GM12878 (cell line): ENCODE measurements around the gene PRR15L. TPM values are rescaled to one million over a fixed set of nuclear protein-coding genes. Genes with fewer than 3 reads are reported as not detected.
A peak's percentile ranks its signal among the peaks of the same experiment; 100 is the strongest.

Source experiments
- ATAC-seq: fragments of 200-7000 bp; cut with Tn5 transposase; 3 replicates; pipeline ENCODE4 v1.9.1; 2020; ENCODE audit warnings: mild to moderate bottlenecking, moderate library complexity
- BruUV-seq: library from RNA; stranded (reverse); fragments of 400-500 nt; replicated peaks from 2 replicates; lab custom pipeline; 2021; lab: Mats Ljungman, UMichigan
- CTCF ChIA-PET: fragments of 300-600 bp; sonication (Branson Sonifier 250); formaldehyde crosslinking; extraction: SDS; loops from one replicate; lab custom pipeline; 2021; ENCODE audit warnings: inconsistent platforms; lab: Yijun Ruan, JAX
- POLR2A ChIA-PET: fragments of 350-600 bp; formaldehyde crosslinking; extraction: SDS; loops from one replicate; lab custom pipeline; 2021; ENCODE audit warnings: inconsistent platforms; lab: Charles Lee
- RAD21 ChIA-PET: fragments of 300-600 bp; sonication (Branson Sonifier 250); formaldehyde crosslinking; loops from one replicate; lab custom pipeline; 2023; ENCODE audit warnings: antibody characterized with exemption; ENCODE audit not compliant: unreplicated experiment; lab: Charles Lee
- SMC1A ChIA-PET: fragments of 300-600 bp; sonication (Branson Sonifier 250); formaldehyde crosslinking; loops from one replicate; lab custom pipeline; 2023; ENCODE audit not compliant: unreplicated experiment, uncharacterized antibody; lab: Charles Lee
- DNase-seq: peaks from one replicate; pipeline ENCODE4 v3.0.0-alpha.2; 2011; ENCODE audit warnings: low read depth, low spot score
- FAIRE-seq: peaks from 3 replicates; lab custom pipeline; 2011; peaks lifted over from hg19 to GRCh38; lab: Jason Lieb, UNC
- H2AFZ ChIP-seq: 2 replicates; pipeline ENCODE4 v1.6.0; 2011; ENCODE audit warnings: low read depth, low read length, control low read depth; ENCODE audit not compliant: control insufficient read depth
- H3K27ac ChIP-seq: 2 replicates; pipeline ENCODE4 v1.5.1; 2011; ENCODE audit warnings: control low read depth; ENCODE audit not compliant: control insufficient read depth, insufficient read depth
- H3K27me3 ChIP-seq, 2 experiments: replicated peaks in 1 of 2; 2 replicates each; pipeline versions ENCODE4 v1.6.0 to v1.6.1; 2011; ENCODE audit warnings: low read length in 1 of 2; ENCODE audit not compliant: control insufficient read depth in 2 of 2, insufficient read depth in 2 of 2
- H3K36me3 ChIP-seq, 2 experiments: 2 replicates each; pipeline ENCODE4 v1.5.1; 2011; ENCODE audit warnings: low read length in 1 of 2; ENCODE audit not compliant: control insufficient read depth in 2 of 2, insufficient read depth in 2 of 2
- H3K4me1 ChIP-seq: 2 replicates; pipeline ENCODE4 v1.6.1; 2011; ENCODE audit warnings: mild to moderate bottlenecking, low read length, moderate library complexity, mixed read lengths; ENCODE audit not compliant: control insufficient read depth, insufficient read depth
- H3K4me2 ChIP-seq: 2 replicates; pipeline ENCODE4 v1.6.0; 2011; ENCODE audit warnings: control low read depth; ENCODE audit not compliant: control insufficient read depth, insufficient read depth
- H3K4me3 ChIP-seq: fragments of 200-600 bp; sonication (generic); 2 replicates; pipeline ENCODE4 v1.5.1; 2016
- H3K79me2 ChIP-seq: 2 replicates; pipeline ENCODE4 v1.6.0; 2011; ENCODE audit warnings: low read length; ENCODE audit not compliant: control insufficient read depth, insufficient read depth
- H3K9ac ChIP-seq: 2 replicates; pipeline ENCODE4 v1.8.0; 2011; ENCODE audit warnings: low read length, control low read depth, mixed read lengths; ENCODE audit not compliant: control insufficient read depth, insufficient read depth
- H3K9me3 ChIP-seq: replicated peaks from 3 replicates; pipeline ENCODE4 v1.5.1; 2011; ENCODE audit warnings: mild to moderate bottlenecking, low read length; ENCODE audit not compliant: control insufficient read depth, insufficient read depth
- H4K20me1 ChIP-seq: 2 replicates; pipeline ENCODE4 v1.6.0; 2011; ENCODE audit not compliant: control insufficient read depth, insufficient read depth
- ATF2 ChIP-seq: IDR thresholded peaks from 2 replicates; pipeline ENCODE4 v1.6.1; 2012; ENCODE audit warnings: low read length, inconsistent platforms
- BCL11A ChIP-seq: IDR thresholded peaks from 2 replicates; pipeline ENCODE4 v1.6.1; 2011; ENCODE audit warnings: low read depth, low read length
- CUX1 ChIP-seq: IDR thresholded peaks from 2 replicates; pipeline ENCODE4 v1.6.1; 2012; ENCODE audit warnings: improper control_type of control experiment, low read depth, low read length; ENCODE audit not compliant: insufficient replicate concordance
- ETV6 ChIP-seq, 2 experiments: fragments of 450-650 bp in 1 of 2; IDR thresholded peaks in 1 of 2; conservative IDR thresholded peaks in 1 of 2; 2 replicates each; pipeline ENCODE4 v1.6.1; 2014; ENCODE audit warnings: antibody characterized with exemption in 1 of 2, borderline replicate concordance in 1 of 2, low read depth in 1 of 2, mild to moderate bottlenecking in 1 of 2, moderate library complexity in 1 of 2
- MEF2A ChIP-seq: IDR thresholded peaks from 2 replicates; pipeline ENCODE4 v1.6.1; 2011; ENCODE audit warnings: low read depth, mild to moderate bottlenecking, low read length, moderate library complexity; ENCODE audit not compliant: insufficient read depth
- MTA3 ChIP-seq: IDR thresholded peaks from 2 replicates; pipeline ENCODE4 v1.6.1; 2012; ENCODE audit warnings: low read length, inconsistent platforms, borderline replicate concordance
- NFIC ChIP-seq: IDR thresholded peaks from 2 replicates; pipeline ENCODE4 v1.6.1; 2012; ENCODE audit warnings: low read depth, mild to moderate bottlenecking, inconsistent platforms, low read length, moderate library complexity
- RUNX3 ChIP-seq: IDR thresholded peaks from 2 replicates; pipeline ENCODE4 v1.6.1; 2012; ENCODE audit warnings: low read length, inconsistent platforms
- STAT1 ChIP-seq: fragments of 450-650 bp; conservative IDR thresholded peaks from 2 replicates; pipeline ENCODE4 v1.6.1; 2014; ENCODE audit warnings: antibody characterized with exemption, mild to moderate bottlenecking
- TCF12 ChIP-seq: IDR thresholded peaks from 2 replicates; pipeline ENCODE4 v1.6.1; 2011; ENCODE audit warnings: low read depth, mild to moderate bottlenecking, low read length
- TCF3 ChIP-seq: IDR thresholded peaks from 2 replicates; pipeline ENCODE4 v1.6.1; 2012; ENCODE audit warnings: low read depth, mild to moderate bottlenecking, low read length, borderline replicate concordance; ENCODE audit not compliant: insufficient read depth
- ZBTB11 ChIP-seq: fragments of 450-650 bp; formaldehyde crosslinking; IDR thresholded peaks from 2 replicates; pipeline ENCODE4 v1.5.0; 2022; ENCODE audit warnings: mild to moderate bottlenecking, missing genetic modification characterization
- WGBS: methylation state at CpG from one replicate; pipeline ENCODE4 v1.1.6; 2016; ENCODE audit warnings: low lambda C conversion rate; ENCODE audit not compliant: insufficient replicate concordance, insufficient coverage; ENCODE audit errors: missing lambda C conversion rate; 5-methylcytosine and 5-hydroxymethylcytosine counted together
- in situ Hi-C: fragments of 300-500 bp; cut with MboI; formaldehyde crosslinking; loops from 9 replicates; pipeline ENCODE4 v1.14.3; 2018; ENCODE audit warnings: mixed read lengths
- intact Hi-C: fragments of 100-400 bp; cut with micrococcal nuclease; formaldehyde crosslinking; loops from one replicate; pipeline ENCODE4 v1.14.2; 2022; ENCODE audit not compliant: unreplicated experiment
- polyA plus RNA-seq, 11 experiments: library from polyadenylated mRNA; depleted of rRNA in 4 of 11; unstranded in 6 of 11; stranded (reverse) in 5 of 11; fragments of >200 nt; fragmentation: Nextera tagmentation in 4 of 11; fragmentation: Illumina TruSeq in 1 of 11; extraction: Ambion mirVana in 4 of 11; extraction: Trizol in 1 of 11; gene quantifications; 1 replicate in 1 of 11; 2 replicates in 10 of 11; pipeline versions ENCODE4 v1.2.1 to v1.2.3, GENCODE V29; 2011 to 2016; ENCODE audit warnings: inconsistent platforms in 2 of 11, missing spikeins in 2 of 11, low read depth in 1 of 11
- total RNA-seq, 4 experiments: library from RNA; depleted of rRNA in 3 of 4; stranded (reverse); fragments of >200 nt in 3 of 4; fragmentation: Illumina TruSeq in 1 of 4; extraction: Trizol in 1 of 4; gene quantifications; 2 replicates each; pipeline versions ENCODE4 v1.2.1 to v1.2.3, GENCODE V29; 2013 to 2021

The PRR15L gene
- total and polyA plus RNA-seq, 10 of the 15 experiments (the other 5 are each of a cell fraction or from before 2014, with no cell fraction given), result 0.11 to 0.18 TPM; not detected in 8

GRCh38 chr17:47989700-47990099 is 32.0 kb upstream of the PRR15L start:
- no TSS peak for BruUV-seq
- FAIRE-seq (no peak), DNase-seq (peak; percentile 46), ATAC-seq (peak; percentile 54)
- POLR2A ChIA-PET, result no interaction called here
- intact Hi-C loops (no loop called here), in situ Hi-C loops (no loop called here)
- H4K20me1 ChIP-seq, result no peaks in the 10 kb centered on the region
- TF ChIP-seq NFIC, result peak; percentile 63; the same call in 1 of the 2 replicates
- TF ChIP-seq ATF2, result peak; percentile 52; the same call in 1 of the 2 replicates
- 0 out of 2 replicates have a peak, but pooled peaks have one; percentile 51 for TF ChIP-seq BCL11A
- peak; percentile 69 for TF ChIP-seq TCF12
- 0 out of 2 replicates have a peak, but pooled peaks have one; percentile 28 for TF ChIP-seq MEF2A
- TF ChIP-seq ZBTB11 (CRISPR knock-in tag), result no peak
- no peak for TF ChIP-seq ETV6 (conservative IDR thresholded peaks at IDR 0.05 in 1 of 2, IDR thresholded peaks at IDR 0.05 in 1 of 2; ENCODE audit: borderline replicate concordance in 1 of 2, low read depth in 1 of 2)
- TF ChIP-seq CUX1, result no peak
- TF ChIP-seq MTA3, result 0 out of 2 replicates have a peak, but pooled peaks have one; percentile 48
- peak; percentile 92 for TF ChIP-seq RUNX3
- TF ChIP-seq TCF3, result peak; percentile 73; the same call in 1 of the 2 replicates
- TF ChIP-seq STAT1, result no peak
- no peak overlapping the region for H3K27ac ChIP-seq
- H3K4me3 ChIP-seq, result no peak overlapping the region
- RAD21 ChIA-PET, result interaction anchor here (1.1 kb wide), 1 partner anchor 28 kb away, joined by 6 read pairs; no protein-coding TSS in a partner anchor
- H3K4me2 ChIP-seq, result no peak overlapping the region
- no peaks in the 10 kb centered on the region for H3K79me2 ChIP-seq
- no peaks in the 10 kb centered on the region; a peak in 1 of 4 replicates for H3K36me3 ChIP-seq
- 0% methylated on average over 1 of the region's 1 CpG for WGBS
- H3K4me1 ChIP-seq, result peaks cover 13% of the 10 kb centered on the region
- CTCF ChIA-PET, result interaction anchor here (0.9 to 3.7 kb wide), 6 partner anchors 10 to 36 kb away, joined by 3 to 24 read pairs (median 6); no protein-coding TSS in a partner anchor
- no peak overlapping the region for H2AFZ ChIP-seq
- no peaks in the 10 kb centered on the region for H3K9me3 ChIP-seq
- H3K9ac ChIP-seq, result no peak overlapping the region
- no peaks in the 10 kb centered on the region for H3K27me3 ChIP-seq
- SMC1A ChIA-PET, result interaction anchor here (1.0 to 1.4 kb wide), 7 partner anchors 9 to 40 kb away, joined by 3 to 10 read pairs (median 3); no protein-coding TSS in a partner anchor
